Renal pelvis (tissue), 12 donors: Measurements from ENCODE around the gene COL12A1. TPM values are rescaled to one million over a fixed set of nuclear protein-coding genes. Genes with fewer than 3 reads are reported as not detected.

Source experiments
- DNase-seq: peaks from one replicate; pipeline ENCODE4 v3.0.0-alpha.2; 2013
- long read RNA-seq, 16 experiments: transcript quantifications; one replicate each; lab custom pipeline, GENCODE V29; 2026
- polyA plus RNA-seq, 3 donors: library from polyadenylated mRNA; unstranded; fragments of 120-200 nt; gene quantifications; one replicate each; pipeline ENCODE4 v1.2.1, GENCODE V29; 2013; ENCODE audit not compliant: insufficient read length in 3 of 3

COL12A1 gene
- polyA plus RNA-seq: 10 to 100 TPM; 54.9 to 74.1 (median 68.6) TPM
- long read RNA-seq, donor 1, partial matches to known transcripts: 100 of 100 reads
- long read RNA-seq, donor 1, other reads (novel, unspliced or antisense): 0 of 100 reads
- long read RNA-seq, donor 2, partial matches to known transcripts: 34 of 34 reads
- long read RNA-seq, donor 2, other reads (novel, unspliced or antisense): 0 of 34 reads
- long read RNA-seq, donor 3: 0 reads
- long read RNA-seq, donor 4: 0 reads
- long read RNA-seq, donor 5: 0 reads
- long read RNA-seq, donor 6, partial matches to known transcripts: 47 of 47 reads
- long read RNA-seq, donor 6, other reads (novel, unspliced or antisense): 0 of 47 reads
- long read RNA-seq, donor 7: 0 reads
- long read RNA-seq, donor 8, full-length matches to known transcripts: 1 of 838 reads
- long read RNA-seq, donor 8, partial matches to known transcripts: 837 of 838 reads
- long read RNA-seq, donor 8, other reads (novel, unspliced or antisense): 0 of 838 reads
- long read RNA-seq, donor 9, partial matches to known transcripts: 5 of 6 reads
- long read RNA-seq, donor 9, other reads (novel, unspliced or antisense): 0 of 6 reads
- long read RNA-seq, donor 10, partial matches to known transcripts: 49 of 49 reads
- long read RNA-seq, donor 10, other reads (novel, unspliced or antisense): 0 of 49 reads
- long read RNA-seq, donor 11: 0 reads
- long read RNA-seq, donor 12, partial matches to known transcripts: 73 of 73 reads
- long read RNA-seq, donor 12, other reads (novel, unspliced or antisense): 0 of 73 reads
- long read RNA-seq, donor 13: 0 reads
- long read RNA-seq, donor 14, partial matches to known transcripts: 13 of 13 reads
- long read RNA-seq, donor 14, other reads (novel, unspliced or antisense): 0 of 13 reads
- long read RNA-seq, donor 15, partial matches to known transcripts: 126 of 127 reads
- long read RNA-seq, donor 15, other reads (novel, unspliced or antisense): 0 of 127 reads
- long read RNA-seq, donor 16, partial matches to known transcripts: 0 of 1 reads
- long read RNA-seq, donor 16, other reads (novel, unspliced or antisense): 0 of 1 reads

- no peak for DNase-seq
Measured at GRCh38 chr6:75205776-75206575, at the start of gene COL12A1. TSS of gene COL12A1 (minus strand) at chr6:75206053. CDS start at chr6:75202792, 3,261 bp downstream.

- no peak for DNase-seq
Measured at GRCh38 chr6:75250552-75250951, 44.7 kb upstream of the COL12A1 start.

DNA sequence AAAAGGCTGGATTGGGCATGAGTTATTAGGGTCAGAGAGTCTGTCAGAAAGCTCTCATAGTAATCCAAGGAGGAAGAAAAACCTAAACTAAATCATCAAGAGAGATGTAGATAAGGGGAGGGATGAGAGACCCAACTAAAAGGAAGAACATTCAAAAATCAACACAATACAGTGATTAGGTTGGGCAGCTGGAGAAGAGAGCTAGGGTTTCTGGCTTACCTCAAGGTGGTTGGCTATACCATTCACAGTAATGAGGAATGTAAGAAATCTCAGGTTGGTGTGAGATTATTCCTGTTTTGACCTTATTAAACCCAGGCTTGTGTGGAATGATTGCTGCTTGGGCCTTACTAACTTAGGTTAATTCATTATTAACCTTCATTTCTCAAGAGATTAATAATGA, 44.0 kb upstream of the COL12A1 start:
- DNase-seq: no peak

GRCh38 chr6:75246386-75246785, 40.5 kb upstream of the COL12A1 start:
- DNase-seq: no peak

DNA sequence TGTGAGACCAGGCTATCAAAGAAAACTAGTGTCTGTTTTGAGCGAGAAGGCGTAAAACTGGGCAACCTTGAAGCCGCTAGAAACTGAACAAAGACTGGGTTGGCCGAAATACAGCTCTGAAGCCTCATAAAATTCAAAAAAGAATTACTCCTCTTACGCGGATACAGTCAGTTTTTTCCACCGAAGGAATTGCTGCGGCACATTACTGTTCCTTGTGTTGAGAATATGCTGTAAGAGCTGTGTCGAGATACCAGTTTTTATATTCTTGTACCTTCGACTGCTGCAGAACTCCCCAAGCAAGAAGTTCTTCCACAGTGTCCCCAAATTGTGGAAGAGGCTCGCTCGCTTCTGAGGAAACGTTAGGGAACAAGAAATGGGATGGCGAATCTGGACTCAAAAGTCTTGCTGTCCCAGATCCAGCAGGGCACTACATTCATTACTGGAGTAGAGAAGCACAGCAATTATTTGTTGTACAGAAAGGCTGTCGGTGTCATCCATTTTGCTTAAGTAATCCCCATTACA, 38.3 kb upstream of the COL12A1 start:
- DNase-seq: no peak

GRCh38 chr6:75243333-75244062, 37.6 kb upstream of the COL12A1 start, which contains the start of gene COX7A2:
TSS of gene COX7A2 (minus strand) at chr6:75243801. CDS start at chr6:75243734, 67 bp downstream.
- DNase-seq: peak; percentile 98

GRCh38 chr6:75236630-75237029, 30.8 kb upstream of the COL12A1 start:
- DNase-seq: no peak

- no peak for DNase-seq
Measured at GRCh38 chr6:75235271-75235670, 29.4 kb upstream of the COL12A1 start.

DNA sequence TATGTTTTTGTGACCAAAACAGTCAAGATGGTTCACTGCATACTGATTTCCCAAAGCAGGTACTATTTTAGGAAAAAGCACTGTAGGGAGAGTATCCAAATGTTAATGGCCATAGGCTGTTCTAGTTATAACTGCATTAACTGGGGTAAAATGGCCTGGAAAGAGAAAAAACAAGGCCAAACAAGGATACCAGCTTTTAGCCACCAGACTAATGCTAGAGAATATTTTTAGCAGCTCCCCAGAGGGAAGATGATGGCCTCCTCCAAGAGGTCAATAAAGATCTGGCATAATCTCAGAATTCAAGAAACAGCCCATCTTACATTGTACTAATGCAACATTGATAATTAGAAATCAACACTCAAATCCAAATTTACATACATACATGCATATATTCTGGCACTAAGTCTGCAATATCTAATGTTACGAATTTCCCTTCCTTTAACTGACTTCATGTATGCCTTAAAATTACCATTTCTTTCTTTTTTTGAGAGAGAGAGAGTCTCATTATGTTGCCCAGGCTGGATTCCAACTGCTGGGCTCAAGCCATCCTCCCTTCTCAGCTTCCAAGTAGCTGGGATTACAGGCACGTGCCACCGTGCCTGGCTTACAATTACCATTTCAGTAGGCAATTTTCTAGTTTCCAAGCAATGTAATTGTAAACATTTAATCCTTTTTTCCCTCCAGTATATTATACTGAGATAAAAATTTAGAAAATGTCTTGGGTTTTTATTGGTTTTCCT, 28.4 kb upstream of the COL12A1 start:
- DNase-seq: no peak

DNA sequence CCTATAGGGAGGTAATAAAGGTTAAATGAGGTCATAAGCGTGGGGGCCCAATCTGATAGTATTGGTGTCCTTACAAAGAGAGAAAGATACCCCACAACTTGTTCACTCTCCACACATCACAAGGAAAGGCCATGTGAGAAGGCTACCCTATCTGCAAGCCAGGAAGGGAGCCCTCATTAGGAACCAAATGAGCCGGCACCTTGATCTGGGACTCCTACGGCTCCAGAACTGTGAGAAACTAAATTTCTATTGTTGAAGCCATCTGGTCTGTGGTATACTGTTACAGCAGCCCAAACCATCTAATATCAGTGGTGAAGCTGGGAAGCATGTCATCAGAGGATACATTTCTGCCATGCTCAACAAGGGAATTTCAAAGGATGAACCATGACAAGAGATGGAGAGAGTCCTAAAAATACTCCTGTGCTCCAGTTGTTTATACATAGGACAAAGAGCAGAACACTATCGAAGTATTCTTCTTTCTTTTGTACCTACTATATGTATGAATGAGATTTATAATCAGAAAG, 27.3 kb upstream of the COL12A1 start:
- no peak for DNase-seq

GRCh38 chr6:75230484-75231325, 24.9 kb upstream of the COL12A1 start:
- DNase-seq: no peak

- DNase-seq: no peak
Measured at GRCh38 chr6:75224303-75224926, 18.6 kb upstream of the COL12A1 start.

DNA sequence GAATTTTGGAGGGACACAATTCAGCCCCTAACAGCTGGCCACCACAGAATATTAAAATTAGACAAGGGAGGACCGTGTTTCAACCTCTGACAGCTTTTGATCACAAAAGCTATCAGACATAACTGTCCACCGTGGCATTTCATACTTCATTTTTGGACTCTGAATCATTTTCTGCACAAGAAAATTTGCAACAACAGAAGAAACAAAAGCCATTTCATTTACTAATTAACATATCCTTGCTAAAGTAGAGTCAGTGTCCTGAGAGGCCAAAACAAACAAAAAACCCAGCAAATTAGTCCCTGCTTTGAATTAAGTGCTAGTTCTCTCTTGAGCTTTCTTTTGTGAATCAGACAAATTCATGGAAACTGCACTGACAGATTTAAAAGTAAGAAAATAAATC, 17.6 kb upstream of the COL12A1 start:
- no peak for DNase-seq

GRCh38 chr6:75222261-75222660, 16.4 kb upstream of the COL12A1 start:
- DNase-seq: no peak

GRCh38 chr6:75221116-75221515, 15.3 kb upstream of the COL12A1 start:
- DNase-seq: no peak

GRCh38 chr6:75220357-75220756, 14.5 kb upstream of the COL12A1 start:
- DNase-seq: no peak

DNA sequence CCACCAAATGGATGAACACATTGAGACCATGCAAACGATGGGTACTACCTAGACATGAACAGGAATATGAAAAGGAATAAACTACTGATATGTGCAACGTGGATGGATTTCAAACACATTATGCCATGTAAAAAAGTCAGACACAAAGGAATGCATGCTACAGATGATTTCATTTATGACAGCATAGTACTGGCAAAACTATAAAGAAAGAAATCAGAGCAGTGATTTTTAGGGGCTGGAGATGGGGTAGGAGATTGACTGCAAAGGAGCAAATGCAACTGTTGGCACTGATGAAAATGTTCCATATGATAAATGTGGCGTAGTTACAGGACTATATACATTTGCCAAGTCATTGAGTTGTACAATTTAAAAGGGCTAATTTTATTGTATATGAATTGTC, 13.4 kb upstream of the COL12A1 start:
- DNase-seq: no peak

DNA sequence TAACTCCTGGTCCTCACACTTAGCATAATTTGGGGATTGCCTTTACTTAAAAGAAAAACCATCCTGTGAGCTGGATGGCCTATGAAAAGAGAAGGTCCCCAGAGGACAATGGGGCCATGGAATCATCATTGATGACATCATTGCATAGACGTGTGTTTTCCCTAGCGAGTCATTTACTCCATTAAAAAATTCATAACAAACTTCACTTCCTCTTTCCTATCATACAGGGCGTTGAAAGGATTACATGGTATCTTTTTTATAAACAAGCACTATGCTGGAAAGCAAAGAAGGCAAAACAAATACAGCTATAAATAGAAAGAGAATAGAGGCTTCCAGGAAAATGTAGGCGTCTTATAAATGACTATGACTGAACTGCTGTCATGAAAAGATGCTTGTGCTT, 11.3 kb upstream of the COL12A1 start:
- no peak for DNase-seq
